Measurements from ENCODE around the gene ZNF507.

ZNF507 gene

DNA sequence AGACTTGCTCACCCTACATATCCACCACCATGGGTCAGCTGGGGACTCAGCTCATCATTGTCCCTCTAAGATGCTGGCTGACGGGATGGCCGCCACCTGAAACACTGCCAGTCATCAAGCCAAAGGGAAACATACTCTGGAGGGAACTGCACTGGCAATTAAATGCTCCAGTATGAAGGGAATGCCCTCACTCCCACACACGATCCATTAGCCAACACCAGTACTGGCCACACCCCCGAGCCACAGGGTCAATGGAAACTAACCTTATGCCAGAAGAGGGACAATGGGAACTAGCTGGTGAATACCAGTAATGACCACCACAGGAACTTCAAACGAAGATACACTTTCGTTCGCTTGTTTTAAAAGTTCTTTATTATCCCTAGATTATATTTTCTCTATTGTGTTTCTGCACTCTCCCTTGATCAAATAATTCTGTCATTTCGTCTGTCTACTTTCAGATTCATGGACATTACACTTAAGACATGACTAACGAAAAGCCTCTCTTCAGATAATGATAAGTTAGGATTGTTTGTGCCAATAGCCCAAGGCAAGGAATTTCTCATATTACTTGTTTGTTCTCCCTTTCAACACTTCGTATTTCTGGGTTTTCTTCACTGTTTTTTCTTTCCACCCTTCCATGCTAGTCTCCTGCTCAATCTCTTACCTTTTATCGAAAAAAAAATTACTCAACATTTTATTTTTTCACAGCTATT is 1.7 kb upstream of the ZNF507 start:
- no peak overlapping the region for H3K4me3 ChIP-seq (ENCODE audit: low read length)
- H3K4me1 ChIP-seq (ENCODE audit: control insufficient read depth, insufficient read depth, low read length), result peaks cover 9% of the 10 kb centered on the region
- H3K36me3 ChIP-seq (ENCODE audit: insufficient read depth, low read length), result peaks cover 14% of the 10 kb centered on the region
- no peaks in the 10 kb centered on the region for H3K9me3 ChIP-seq (replicated peaks; ENCODE audit: low read length)
- no peak overlapping the region for H3K4me2 ChIP-seq (ENCODE audit: low read length)
- no peak overlapping the region for H3K9ac ChIP-seq (ENCODE audit: low read depth, low read length)
- H3K27me3 ChIP-seq (ENCODE audit: control insufficient read depth, insufficient read depth, low read length), result peaks cover 9% of the 10 kb centered on the region

DNA sequence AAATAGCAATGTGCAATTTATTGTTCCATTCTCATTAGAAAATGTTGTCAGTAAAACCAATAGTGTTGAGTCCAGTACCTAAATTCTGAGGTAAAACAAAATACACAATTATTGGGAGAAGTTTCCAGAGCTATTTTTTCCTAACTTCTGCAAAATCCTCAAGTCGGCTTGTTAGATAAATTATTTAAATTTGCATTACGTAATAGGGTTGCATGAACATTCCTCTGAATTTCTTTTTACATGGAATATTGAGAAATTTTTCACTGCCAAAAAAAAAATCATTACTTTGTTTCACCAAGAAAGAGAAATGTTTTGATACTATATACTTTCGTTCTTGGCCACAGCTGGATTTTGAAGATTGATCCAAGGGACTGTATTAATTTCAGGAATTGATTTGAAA is 1.5 kb downstream of the ZNF507 start:
- Histone ChIP-seq H3K27me3 (ENCODE audit: control insufficient read depth, insufficient read depth, low read length) (peaks cover 6% of the 10 kb centered on the region), H3K4me2 (ENCODE audit: low read length) (peak overlapping the region; percentile 93), H3K4me1 (ENCODE audit: control insufficient read depth, insufficient read depth, low read length) (peaks cover 38% of the 10 kb centered on the region), H3K9me3 (replicated peaks; ENCODE audit: low read length) (no peaks in the 10 kb centered on the region), H3K4me3 (ENCODE audit: low read length) (peak overlapping the region; percentile 98), H3K9ac (ENCODE audit: low read depth, low read length) (peak overlapping the region; percentile 97), H3K36me3 (ENCODE audit: insufficient read depth, low read length) (peaks cover 31% of the 10 kb centered on the region)

DNA sequence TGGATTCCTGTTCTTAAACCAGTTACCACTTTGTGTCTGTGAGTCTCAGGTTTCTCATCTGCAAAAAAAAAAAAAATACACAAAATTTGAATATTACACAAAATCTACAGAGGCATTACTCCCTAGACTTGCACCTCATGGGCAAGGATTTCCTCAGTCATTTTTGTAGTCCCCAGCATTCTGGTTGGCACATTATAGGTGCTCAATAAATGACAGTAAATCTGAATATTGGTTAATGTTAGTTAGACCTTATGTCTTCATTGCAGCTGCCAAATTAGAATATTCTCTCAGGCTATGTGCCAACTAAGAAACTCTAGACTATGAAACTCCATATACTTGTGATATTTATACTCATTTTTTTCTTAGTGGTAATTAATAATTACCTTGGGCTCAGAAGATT is 2.2 kb downstream of the ZNF507 start:
- peaks cover 44% of the 10 kb centered on the region for H3K4me1 ChIP-seq (ENCODE audit: control insufficient read depth, insufficient read depth, low read length)
- peak overlapping the region; percentile 93 for H3K4me2 ChIP-seq (ENCODE audit: low read length)
- no peak overlapping the region for H3K9ac ChIP-seq (ENCODE audit: low read depth, low read length)
- H3K4me3 ChIP-seq (ENCODE audit: low read length), result no peak overlapping the region
- no peaks in the 10 kb centered on the region for H3K27me3 ChIP-seq (ENCODE audit: control insufficient read depth, insufficient read depth, low read length)
- no peaks in the 10 kb centered on the region for H3K9me3 ChIP-seq (replicated peaks; ENCODE audit: low read length)
- peaks cover 33% of the 10 kb centered on the region for H3K36me3 ChIP-seq (ENCODE audit: insufficient read depth, low read length)

DNA sequence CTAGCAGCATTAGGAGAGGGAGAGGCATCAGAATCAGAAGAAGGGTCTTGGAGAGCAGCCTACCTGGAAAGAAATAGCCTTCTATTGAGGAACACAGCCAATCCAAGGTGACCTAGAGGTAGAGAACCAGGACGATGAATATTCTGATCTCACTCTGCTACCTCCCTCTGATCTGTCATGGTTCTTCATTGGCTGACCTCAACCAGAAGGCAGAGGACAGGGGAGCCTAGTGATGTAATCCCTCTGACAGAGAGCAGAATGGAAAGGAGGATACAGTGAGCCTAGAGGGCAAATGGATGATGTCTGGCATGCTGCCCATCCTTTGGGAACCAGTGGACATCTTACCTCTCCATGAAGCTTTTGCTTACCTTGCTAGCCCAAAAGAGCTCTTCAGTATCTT is 3.6 kb downstream of the ZNF507 start:
- Histone ChIP-seq H3K4me2 (ENCODE audit: low read length) (no peak overlapping the region), H3K4me1 (ENCODE audit: control insufficient read depth, insufficient read depth, low read length) (peaks cover 46% of the 10 kb centered on the region), H3K4me3 (ENCODE audit: low read length) (no peak overlapping the region), H3K9me3 (replicated peaks; ENCODE audit: low read length) (no peaks in the 10 kb centered on the region), H3K27me3 (ENCODE audit: control insufficient read depth, insufficient read depth, low read length) (no peaks in the 10 kb centered on the region), H3K36me3 (ENCODE audit: insufficient read depth, low read length) (peaks cover 47% of the 10 kb centered on the region), H3K9ac (ENCODE audit: low read depth, low read length) (no peak overlapping the region)

DNA sequence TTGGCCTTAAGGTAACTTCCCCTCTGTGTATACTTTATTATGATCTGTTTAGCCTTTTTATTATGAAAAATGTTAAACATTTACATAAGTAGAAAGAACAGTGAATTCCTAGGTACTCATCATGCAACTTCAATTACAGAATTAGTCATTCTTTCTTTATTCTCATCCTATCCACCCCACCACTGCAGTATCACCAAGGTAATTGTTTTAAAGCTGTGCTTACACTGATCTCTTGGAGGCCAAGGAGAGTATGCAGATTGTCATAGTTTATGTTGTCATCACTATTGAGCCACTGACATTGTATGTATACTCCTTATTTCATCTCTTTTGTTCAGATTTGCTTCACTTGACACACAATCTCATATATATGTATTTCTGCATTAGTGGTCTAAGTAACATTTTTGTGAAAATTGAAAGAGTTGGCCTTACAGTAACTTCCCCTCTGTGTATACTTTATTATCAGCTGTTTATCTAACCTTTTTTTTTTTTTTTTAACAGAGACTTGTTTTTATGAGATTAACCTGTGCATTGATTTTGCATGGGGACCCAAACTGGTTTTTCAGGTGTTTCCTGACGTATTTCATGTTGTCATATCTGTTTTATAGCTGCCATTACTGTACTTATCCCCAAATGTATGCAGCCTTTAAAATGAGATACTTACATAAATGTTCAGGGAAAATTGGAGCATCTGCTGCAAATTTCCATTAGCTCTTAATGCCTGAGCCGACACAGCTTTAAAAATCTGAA is 4.5 kb downstream of the ZNF507 start:
- Histone ChIP-seq H3K36me3 (ENCODE audit: insufficient read depth, low read length) (peaks cover 56% of the 10 kb centered on the region), H3K27me3 (ENCODE audit: control insufficient read depth, insufficient read depth, low read length) (no peaks in the 10 kb centered on the region), H3K9me3 (replicated peaks; ENCODE audit: low read length) (no peaks in the 10 kb centered on the region), H3K4me3 (ENCODE audit: low read length) (no peak overlapping the region), H3K4me2 (ENCODE audit: low read length) (no peak overlapping the region), H3K4me1 (ENCODE audit: control insufficient read depth, insufficient read depth, low read length) (peaks cover 46% of the 10 kb centered on the region), H3K9ac (ENCODE audit: low read depth, low read length) (no peak overlapping the region)

DNA sequence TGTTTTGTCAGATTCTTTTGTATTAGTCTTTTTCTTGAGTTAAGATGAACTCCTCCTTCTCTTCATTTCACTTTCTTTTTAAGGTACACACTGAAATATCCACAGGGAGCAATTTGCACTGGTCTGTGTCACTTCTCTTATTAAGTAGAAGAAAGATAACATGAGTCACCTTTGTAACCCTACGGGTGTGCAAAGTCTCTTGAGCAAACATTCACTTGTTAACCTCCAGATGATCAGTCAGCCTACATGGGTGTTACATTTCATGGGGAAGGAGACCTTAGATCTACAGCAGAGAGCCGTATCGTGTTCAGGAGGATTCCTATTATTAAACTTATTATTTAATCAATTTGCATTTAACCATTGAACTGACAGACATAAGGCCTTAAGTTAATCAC is 5.1 kb downstream of the ZNF507 start:
- peak overlapping the region; percentile 60 for H3K4me2 ChIP-seq (ENCODE audit: low read length)
- no peaks in the 10 kb centered on the region for H3K27me3 ChIP-seq (ENCODE audit: control insufficient read depth, insufficient read depth, low read length)
- H3K9ac ChIP-seq (ENCODE audit: low read depth, low read length), result no peak overlapping the region
- peak overlapping the region; percentile 35 for H3K4me3 ChIP-seq (ENCODE audit: low read length)
- peaks cover 43% of the 10 kb centered on the region for H3K4me1 ChIP-seq (ENCODE audit: control insufficient read depth, insufficient read depth, low read length)
- peaks cover 61% of the 10 kb centered on the region for H3K36me3 ChIP-seq (ENCODE audit: insufficient read depth, low read length)
- no peaks in the 10 kb centered on the region for H3K9me3 ChIP-seq (replicated peaks; ENCODE audit: low read length)

DNA sequence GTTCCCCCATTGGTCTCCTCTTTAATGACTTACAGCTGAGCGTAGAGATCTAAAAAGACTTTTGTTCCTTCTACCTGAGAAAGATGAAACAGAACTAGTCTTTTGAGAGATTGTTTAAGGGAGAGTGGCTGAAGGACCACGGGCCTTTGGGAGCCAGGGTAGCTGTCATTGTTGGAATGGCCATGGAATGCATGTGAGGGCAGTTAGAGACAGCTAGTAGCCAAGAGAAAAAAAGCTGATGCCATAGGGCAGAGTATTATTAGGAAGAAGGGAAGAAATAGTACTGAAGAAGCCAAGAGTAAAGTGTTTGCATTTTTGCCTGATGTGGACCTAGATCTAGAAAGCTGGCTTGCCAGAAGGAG is 5.6 kb downstream of the ZNF507 start:
- Histone ChIP-seq H3K4me2 (ENCODE audit: low read length) (peak overlapping the region; percentile 60), H3K4me1 (ENCODE audit: control insufficient read depth, insufficient read depth, low read length) (peaks cover 43% of the 10 kb centered on the region), H3K27me3 (ENCODE audit: control insufficient read depth, insufficient read depth, low read length) (no peaks in the 10 kb centered on the region), H3K36me3 (ENCODE audit: insufficient read depth, low read length) (peaks cover 61% of the 10 kb centered on the region), H3K4me3 (ENCODE audit: low read length) (peak overlapping the region; percentile 35), H3K9ac (ENCODE audit: low read depth, low read length) (no peak overlapping the region), H3K9me3 (replicated peaks; ENCODE audit: low read length) (no peaks in the 10 kb centered on the region)

DNA sequence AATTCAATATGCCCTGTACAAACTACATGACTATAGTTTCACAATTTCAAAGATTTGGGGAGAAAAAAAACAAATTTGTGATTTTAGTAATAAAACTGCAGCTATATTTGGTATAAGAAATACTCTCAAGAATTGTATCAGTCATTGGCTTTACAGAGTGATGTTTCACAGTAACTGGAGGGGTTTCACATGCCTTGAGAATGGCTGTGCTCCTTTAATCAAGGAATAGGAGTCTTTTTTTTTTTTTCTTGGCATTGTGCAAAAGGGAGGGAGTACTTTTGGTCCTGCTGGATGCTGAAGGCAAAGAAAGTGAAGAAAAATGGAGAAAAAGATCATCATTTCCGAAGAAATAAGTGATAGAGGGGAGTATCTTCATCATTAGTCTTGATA is 6.8 kb downstream of the ZNF507 start:
- Histone ChIP-seq H3K9me3 (replicated peaks; ENCODE audit: low read length) (no peaks in the 10 kb centered on the region), H3K4me3 (ENCODE audit: low read length) (no peak overlapping the region), H3K4me2 (ENCODE audit: low read length) (peak overlapping the region; percentile 77), H3K9ac (ENCODE audit: low read depth, low read length) (no peak overlapping the region), H3K36me3 (ENCODE audit: insufficient read depth, low read length) (peaks cover 71% of the 10 kb centered on the region), H3K27me3 (ENCODE audit: control insufficient read depth, insufficient read depth, low read length) (no peaks in the 10 kb centered on the region), H3K4me1 (ENCODE audit: control insufficient read depth, insufficient read depth, low read length) (peaks cover 37% of the 10 kb centered on the region)

DNA sequence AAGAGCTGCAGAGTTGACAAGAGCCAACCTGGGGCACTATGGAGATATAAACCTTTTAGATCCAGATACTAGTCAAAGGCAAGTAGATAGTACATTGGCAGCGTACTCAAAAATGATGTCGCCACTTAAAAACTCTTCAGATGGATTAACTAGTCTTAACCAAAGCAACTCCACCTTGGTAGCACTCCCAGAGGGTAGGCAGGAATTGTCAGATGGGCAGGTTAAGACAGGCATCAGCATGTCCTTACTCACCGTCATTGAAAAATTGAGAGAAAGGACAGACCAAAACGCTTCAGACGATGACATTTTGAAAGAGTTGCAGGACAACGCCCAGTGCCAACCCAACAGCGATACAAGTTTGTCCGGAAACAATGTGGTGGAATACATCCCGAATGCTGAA is 8.9 kb downstream of the ZNF507 start:
- Histone ChIP-seq H3K36me3 (ENCODE audit: insufficient read depth, low read length) (peaks cover 68% of the 10 kb centered on the region), H3K4me1 (ENCODE audit: control insufficient read depth, insufficient read depth, low read length) (peaks cover 32% of the 10 kb centered on the region), H3K4me3 (ENCODE audit: low read length) (no peak overlapping the region), H3K4me2 (ENCODE audit: low read length) (no peak overlapping the region), H3K9ac (ENCODE audit: low read depth, low read length) (no peak overlapping the region), H3K27me3 (ENCODE audit: control insufficient read depth, insufficient read depth, low read length) (no peaks in the 10 kb centered on the region), H3K9me3 (replicated peaks; ENCODE audit: low read length) (no peaks in the 10 kb centered on the region)

DNA sequence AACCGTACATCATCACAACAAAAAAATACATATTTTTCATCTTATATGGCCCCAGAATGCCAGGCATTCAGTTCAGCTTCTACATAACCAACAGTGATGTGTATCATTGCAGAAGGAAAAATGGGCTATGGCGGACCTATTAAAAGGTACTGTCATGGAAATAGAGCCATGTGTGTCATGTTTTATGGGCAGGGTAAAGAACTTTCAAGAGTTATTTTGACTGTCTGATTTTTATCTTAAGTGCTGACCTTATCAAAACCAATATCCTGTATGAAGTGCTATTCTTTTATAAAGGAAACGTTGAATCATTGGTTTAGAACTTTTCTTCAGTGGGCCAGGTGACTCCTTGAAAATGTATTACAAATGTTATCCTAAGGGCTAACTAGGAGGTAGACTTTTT is 9.9 kb downstream of the ZNF507 start:
- H3K4me2 ChIP-seq (ENCODE audit: low read length), result no peak overlapping the region
- H3K27me3 ChIP-seq (ENCODE audit: control insufficient read depth, insufficient read depth, low read length), result no peaks in the 10 kb centered on the region
- no peak overlapping the region for H3K9ac ChIP-seq (ENCODE audit: low read depth, low read length)
- H3K4me3 ChIP-seq (ENCODE audit: low read length), result no peak overlapping the region
- H3K36me3 ChIP-seq (ENCODE audit: insufficient read depth, low read length), result peaks cover 71% of the 10 kb centered on the region
- H3K4me1 ChIP-seq (ENCODE audit: control insufficient read depth, insufficient read depth, low read length), result peaks cover 23% of the 10 kb centered on the region
- no peaks in the 10 kb centered on the region for H3K9me3 ChIP-seq (replicated peaks; ENCODE audit: low read length)

DNA sequence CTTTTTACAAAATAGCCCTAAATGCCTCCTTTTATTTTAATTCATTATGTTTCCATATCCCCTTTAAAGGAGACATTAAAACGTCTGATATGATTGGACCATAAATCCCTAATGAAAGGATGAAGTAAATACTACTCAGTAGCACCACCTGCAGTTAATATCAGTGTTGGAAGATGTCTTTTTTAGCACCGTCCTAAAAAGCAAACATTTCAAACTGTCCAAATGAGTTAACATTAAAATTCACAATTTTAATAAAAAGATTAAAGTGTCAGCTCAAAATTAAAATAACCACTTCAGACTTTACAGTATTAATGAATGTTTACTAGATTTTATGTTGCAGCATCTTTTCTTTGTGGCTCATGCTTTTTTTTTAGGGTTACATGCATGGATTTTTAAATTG is 12.3 kb downstream of the ZNF507 start:
- H3K4me3 ChIP-seq (ENCODE audit: low read length), result no peak overlapping the region
- no peaks in the 10 kb centered on the region for H3K4me1 ChIP-seq (ENCODE audit: control insufficient read depth, insufficient read depth, low read length)
- no peaks in the 10 kb centered on the region for H3K9me3 ChIP-seq (replicated peaks; ENCODE audit: low read length)
- H3K36me3 ChIP-seq (ENCODE audit: insufficient read depth, low read length), result peaks cover 78% of the 10 kb centered on the region
- H3K4me2 ChIP-seq (ENCODE audit: low read length), result no peak overlapping the region
- no peaks in the 10 kb centered on the region for H3K27me3 ChIP-seq (ENCODE audit: control insufficient read depth, insufficient read depth, low read length)
- H3K9ac ChIP-seq (ENCODE audit: low read depth, low read length), result no peak overlapping the region

DNA sequence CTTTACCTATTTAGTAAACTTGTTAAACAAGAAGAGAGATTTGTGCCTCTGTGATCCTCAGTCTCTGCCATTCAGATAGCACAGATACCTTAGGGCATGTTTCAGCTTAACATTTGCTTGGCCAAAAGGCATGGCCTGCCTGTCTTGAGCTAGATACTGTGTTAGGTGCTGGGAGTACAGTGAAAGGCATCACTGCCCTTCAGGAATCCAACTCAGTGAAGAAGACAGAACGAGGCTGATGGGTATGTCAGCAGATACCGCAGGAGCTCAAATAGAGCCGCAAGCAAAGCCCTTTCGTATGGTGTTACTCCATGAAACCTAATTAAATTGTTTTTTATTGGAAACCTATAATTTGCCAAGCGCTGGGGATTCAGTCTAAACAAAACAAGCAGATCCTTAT is 12.9 kb downstream of the ZNF507 start:
- no peak overlapping the region for H3K9ac ChIP-seq (ENCODE audit: low read depth, low read length)
- H3K4me2 ChIP-seq (ENCODE audit: low read length), result no peak overlapping the region
- no peaks in the 10 kb centered on the region for H3K4me1 ChIP-seq (ENCODE audit: control insufficient read depth, insufficient read depth, low read length)
- H3K9me3 ChIP-seq (replicated peaks; ENCODE audit: low read length), result no peaks in the 10 kb centered on the region
- no peaks in the 10 kb centered on the region for H3K27me3 ChIP-seq (ENCODE audit: control insufficient read depth, insufficient read depth, low read length)
- H3K4me3 ChIP-seq (ENCODE audit: low read length), result no peak overlapping the region
- peaks cover 76% of the 10 kb centered on the region for H3K36me3 ChIP-seq (ENCODE audit: insufficient read depth, low read length)

All from skeletal muscle satellite cell (primary cell).